Measurements from ENCODE around the gene ARRB2. TPM values are rescaled to one million over a fixed set of nuclear protein-coding genes. Genes with fewer than 3 reads are reported as not detected.
"Not testable (repeated sequence)": the region's sequence is repeated elsewhere in the genome, so short reads cannot be mapped to it uniquely, and the experiment has no call there.

Gene ARRB2
- total RNA-seq, 4 donors from 2014 or later: 8.4 to 20.6 (median 14.4) TPM

GRCh38 chr17:4690745-4691144, 19.7 kb upstream of the ARRB2 start:
- Histone ChIP-seq H3K36me3 (peaks cover 4% of the 10 kb centered on the region in 2 donors), H3K27ac (no peak overlapping the region), H3K4me3 (replicated peaks in 1 of 3) (no peak overlapping the region), H3K27me3 (no peaks in the 10 kb centered on the region), H3K9me3 (no peaks in the 10 kb centered on the region), H3K4me1 (no peaks in the 10 kb centered on the region)
- 88 to 93% methylated on average over 2 of the region's 2 CpGs for WGBS, 2 donors
- no peak for DNase-seq
- no peak for TF ChIP-seq CTCF (IDR thresholded peaks at IDR 0.05)
- no peak for TF ChIP-seq POLR2A (IDR thresholded peaks at IDR 0.05)
- intact Hi-C loops (cut with DNase I): no loop called here

DNA sequence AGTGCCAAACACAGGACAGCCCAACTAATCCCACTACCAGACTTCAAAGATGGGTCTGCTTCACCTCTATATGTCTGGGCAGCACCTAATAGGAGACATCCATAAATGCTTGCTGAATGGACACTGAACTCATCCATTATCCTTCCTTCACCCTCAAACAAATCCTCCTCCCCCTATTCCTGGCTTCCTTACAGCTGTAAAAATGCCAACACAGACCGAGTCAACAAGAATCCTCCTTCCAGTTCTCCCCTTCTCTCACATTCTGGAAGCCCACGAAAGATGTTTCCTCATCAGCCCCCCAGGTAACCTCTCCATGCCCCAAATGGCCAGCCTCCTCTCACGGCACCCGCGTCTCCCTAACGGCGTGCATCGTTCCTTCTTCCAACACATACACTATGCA, 18.7 kb upstream of the ARRB2 start:
- no peak for DNase-seq
- no peaks in the 10 kb centered on the region for H3K9me3 ChIP-seq
- 87 to 89% methylated on average over 8 of the region's 8 CpGs for WGBS, 2 donors
- no peak overlapping the region for H3K4me3 ChIP-seq (replicated peaks in 1 of 3)
- no peaks in the 10 kb centered on the region for H3K4me1 ChIP-seq
- peaks cover 4% of the 10 kb centered on the region in 2 donors for H3K36me3 ChIP-seq
- TF ChIP-seq CTCF (IDR thresholded peaks at IDR 0.05) (no peak), POLR2A (IDR thresholded peaks at IDR 0.05) (no peak)
- intact Hi-C loops (cut with DNase I): no loop called here
- no peaks in the 10 kb centered on the region for H3K27me3 ChIP-seq
- H3K27ac ChIP-seq: no peak overlapping the region

GRCh38 chr17:4693416-4693815, 17.0 kb upstream of the ARRB2 start:
- no peaks in the 10 kb centered on the region for H3K4me1 ChIP-seq
- no peaks in the 10 kb centered on the region for H3K9me3 ChIP-seq
- no peak for DNase-seq
- no peak overlapping the region for H3K4me3 ChIP-seq (replicated peaks in 1 of 3)
- no peaks in the 10 kb centered on the region for H3K27me3 ChIP-seq
- no peak overlapping the region for H3K27ac ChIP-seq
- intact Hi-C loops (cut with DNase I): no loop called here
- peaks cover 4% of the 10 kb centered on the region in 2 donors for H3K36me3 ChIP-seq
- TF ChIP-seq CTCF (IDR thresholded peaks at IDR 0.05): no peak
- TF ChIP-seq POLR2A (IDR thresholded peaks at IDR 0.05): no peak
- 85 to 86% methylated on average over 9 of the region's 9 CpGs for WGBS, 2 donors

DNA sequence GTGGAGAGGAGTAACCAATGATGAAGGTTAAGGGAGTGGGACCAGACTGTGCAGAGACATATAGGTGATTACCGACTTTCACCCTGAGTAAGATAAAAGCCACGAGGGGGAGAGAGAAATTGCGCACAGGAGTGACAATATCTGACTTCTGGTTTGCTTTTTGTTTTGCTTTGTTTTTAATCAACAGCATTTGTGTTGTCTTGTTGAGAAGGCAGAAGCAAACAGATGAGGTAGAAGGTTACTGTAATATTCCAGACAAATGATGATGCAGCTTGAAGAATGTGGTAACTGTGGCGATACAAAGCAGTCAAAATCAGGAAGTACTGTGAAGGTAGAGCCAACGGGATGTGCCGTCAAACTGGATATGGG, 14.0 kb upstream of the ARRB2 start:
- no peaks in the 10 kb centered on the region for H3K27me3 ChIP-seq
- H3K4me1 ChIP-seq: no peaks in the 10 kb centered on the region
- 81 to 83% methylated on average over 6 of the region's 6 CpGs for WGBS, 2 donors
- no peaks in the 10 kb centered on the region for H3K9me3 ChIP-seq
- H3K36me3 ChIP-seq: no peaks in the 10 kb centered on the region
- H3K27ac ChIP-seq: no peak overlapping the region
- intact Hi-C loops (cut with DNase I): no loop called here
- TF ChIP-seq CTCF (IDR thresholded peaks at IDR 0.05): no peak
- no peak for TF ChIP-seq POLR2A (IDR thresholded peaks at IDR 0.05)
- no peak overlapping the region for H3K4me3 ChIP-seq (replicated peaks in 1 of 3)
- no peak for DNase-seq

DNA sequence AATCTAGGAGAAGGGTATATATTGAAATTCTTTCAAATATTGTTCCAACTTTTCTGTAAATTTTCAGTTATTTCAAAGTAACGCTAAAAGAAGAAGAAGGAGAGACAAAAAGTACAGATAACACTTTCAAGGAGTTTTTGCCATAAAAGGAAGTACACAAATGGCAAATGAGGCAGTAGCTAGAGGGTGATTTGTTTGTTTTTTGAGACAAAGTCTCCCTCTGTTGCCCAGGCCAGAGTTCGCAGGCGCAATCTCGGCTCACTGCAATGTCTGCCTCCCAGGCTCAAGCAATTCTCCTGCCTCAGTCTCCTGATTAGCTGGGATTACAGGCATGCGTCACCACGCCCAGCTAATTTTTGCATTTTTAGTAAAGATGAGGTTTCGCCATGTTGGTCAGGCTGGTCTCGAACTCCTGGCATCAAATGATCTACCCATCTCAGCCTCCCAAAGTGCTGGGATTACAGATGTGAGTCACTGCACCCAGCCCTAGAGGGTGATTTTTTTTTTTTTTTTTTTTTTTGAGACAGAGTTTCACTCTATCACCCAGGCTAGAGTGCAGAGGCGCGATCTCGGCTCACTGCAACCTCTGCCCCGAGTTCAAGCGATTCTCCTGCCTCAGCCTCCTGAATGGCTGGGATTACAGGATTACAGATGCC, 10.9 kb upstream of the ARRB2 start:
- H3K4me1 ChIP-seq: peaks cover 7 to 10% of the 10 kb centered on the region in 2 donors
- DNase-seq; intact Hi-C loops (cut with DNase I); H3K27me3 ChIP-seq; H3K9me3 ChIP-seq; H3K27ac ChIP-seq; H3K36me3 ChIP-seq; H3K4me3 ChIP-seq (replicated peaks in 1 of 3): not testable (repeated sequence)
- 89 to 90% methylated on average over 13 of the region's 13 CpGs for WGBS, 2 donors

Measured in thyroid gland (tissue), 4 donors.